ENCODE data around the gene SRPK3. TPM values are rescaled to one million over a fixed set of nuclear protein-coding genes. Genes with fewer than 3 reads are reported as not detected.

The SRPK3 gene
- total RNA-seq, 1 experiment from 2014 or later: 1.6 TPM

GRCh38 chrX:153803211-153804099, 22.6 kb downstream of the SRPK3 start:
- H3K27ac ChIP-seq (ENCODE audit: low read length): no peak overlapping the region
- intact Hi-C loops (cut with micrococcal nuclease; ENCODE audit: unreplicated experiment): loop anchor here (10.0 kb wide), 1 partner anchor 81 kb away; the partner anchor contains the start of gene L1CAM
- POLR2A ChIA-PET: interaction anchor here (0.6 kb wide), 1 partner anchor 15 kb away, joined by 3 read pairs; no protein-coding TSS in a partner anchor
- TF ChIP-seq SIN3A (IDR thresholded peaks at IDR 0.05; ENCODE audit: borderline replicate concordance, insufficient read depth, low read depth, low read length) (no peak), TCF7L2 (IDR thresholded peaks at IDR 0.05; ENCODE audit: low read depth, low read length) (no peak), CTCF (IDR thresholded peaks at IDR 0.05) (no peak), POLR2AphosphoS5 (IDR thresholded peaks at IDR 0.05; ENCODE audit: low read depth, low read length) (no peak), REST (IDR thresholded peaks at IDR 0.05; ENCODE audit: insufficient read depth in 1 of 2, low read depth in 2 of 2, low read length in 1 of 2) (no peak)
- in situ Hi-C loops (cut with HindIII; ENCODE audit: low pct_unique_long_range_greater_than_20kb, low sequenced_read_pairs): no loop called here
- CTCF ChIA-PET: interaction anchor here (0.8 kb wide), 1 partner anchor 16 kb away, joined by 3 read pairs; no protein-coding TSS in a partner anchor
- H3K9me3 ChIP-seq (ENCODE audit: control insufficient read depth, insufficient read depth, low read depth, low read length): no peaks in the 10 kb centered on the region
- H3K27me3 ChIP-seq (ENCODE audit: control insufficient read depth, insufficient read depth, low read length): no peaks in the 10 kb centered on the region
- DNase-seq (ENCODE audit: low read depth, low spot score): no peak
- H3K4me1 ChIP-seq (ENCODE audit: control insufficient read depth, insufficient read depth, low read length): no peaks in the 10 kb centered on the region
- no peaks in the 10 kb centered on the region for H3K36me3 ChIP-seq (ENCODE audit: control insufficient read depth, insufficient read depth, low read length)
- ATAC-seq: no peak
- BruUV-seq (replicated peaks): no TSS peak
- no peak overlapping the region for H3K4me3 ChIP-seq (ENCODE audit: low read depth in 2 of 2, low read length in 2 of 2)

- Histone ChIP-seq H3K27me3 (ENCODE audit: control insufficient read depth, insufficient read depth, low read length) (no peaks in the 10 kb centered on the region), H3K36me3 (ENCODE audit: control insufficient read depth, insufficient read depth, low read length) (no peaks in the 10 kb centered on the region), H3K4me3 (ENCODE audit: low read depth in 2 of 2, low read length in 2 of 2) (no peak overlapping the region), H3K4me1 (ENCODE audit: control insufficient read depth, insufficient read depth, low read length) (no peaks in the 10 kb centered on the region), H3K27ac (ENCODE audit: low read length) (no peak overlapping the region), H3K9me3 (ENCODE audit: control insufficient read depth, insufficient read depth, low read depth, low read length) (no peaks in the 10 kb centered on the region)
- no TSS peak for BruUV-seq (replicated peaks)
- ChIA-PET CTCF (interaction anchor here (0.6 kb wide), 2 partner anchors 22 kb away, joined by 3 read pairs; no protein-coding TSS in a partner anchor), POLR2A (interaction anchor here (0.6 kb wide), 1 partner anchor 14 kb away, joined by 3 read pairs; no protein-coding TSS in a partner anchor)
- intact Hi-C loops (cut with micrococcal nuclease; ENCODE audit: unreplicated experiment): loop anchor here (10.0 kb wide), 1 partner anchor 81 kb away; the partner anchor contains the start of gene L1CAM
- ATAC-seq: no peak
- TF ChIP-seq POLR2AphosphoS5 (IDR thresholded peaks at IDR 0.05; ENCODE audit: low read depth, low read length) (no peak), SIN3A (IDR thresholded peaks at IDR 0.05; ENCODE audit: borderline replicate concordance, insufficient read depth, low read depth, low read length) (no peak), CTCF (IDR thresholded peaks at IDR 0.05) (no peak), TCF7L2 (IDR thresholded peaks at IDR 0.05; ENCODE audit: low read depth, low read length) (no peak), REST (IDR thresholded peaks at IDR 0.05; ENCODE audit: insufficient read depth in 1 of 2, low read depth in 2 of 2, low read length in 1 of 2) (no peak)
- in situ Hi-C loops (cut with HindIII; ENCODE audit: low pct_unique_long_range_greater_than_20kb, low sequenced_read_pairs): no loop called here
- DNase-seq (ENCODE audit: low read depth, low spot score): no peak
Measured at GRCh38 chrX:153804100-153804595, 23.3 kb downstream of the SRPK3 start.

All from Panc1 (cell line).